Measurements from ENCODE around the gene SESN1. TPM values are rescaled to one million over a fixed set of nuclear protein-coding genes. Genes with fewer than 3 reads are reported as not detected.

Gene SESN1
- polyA plus RNA-seq, 1 experiment: 29.6 TPM

GRCh38 chr6:108942556-108943492 is 151.8 kb downstream of the SESN1 start:
- no peak for TF ChIP-seq CTCF (IDR thresholded peaks at IDR 0.05; ENCODE audit: low read depth, low read length)
- no peaks in the 10 kb centered on the region for H3K9me3 ChIP-seq (ENCODE audit: control insufficient read depth, insufficient read depth, low read length)
- no peak overlapping the region for H3K27ac ChIP-seq (ENCODE audit: low read depth, low read length)
- CTCF ChIA-PET: no interaction called here
- H3K4me3 ChIP-seq (ENCODE audit: low read depth, low read length): no peak overlapping the region
- no peaks in the 10 kb centered on the region for H3K27me3 ChIP-seq (ENCODE audit: control insufficient read depth, insufficient read depth, low read length)
- POLR2A ChIA-PET: no interaction called here
- no peak for DNase-seq (ENCODE audit: low read depth, low spot score)

GRCh38 chr6:108941859-108942258 is 152.8 kb downstream of the SESN1 start:
- TF ChIP-seq CTCF (IDR thresholded peaks at IDR 0.05; ENCODE audit: low read depth, low read length): no peak
- Histone ChIP-seq H3K4me3 (ENCODE audit: low read depth, low read length) (no peak overlapping the region), H3K27ac (ENCODE audit: low read depth, low read length) (no peak overlapping the region), H3K27me3 (ENCODE audit: control insufficient read depth, insufficient read depth, low read length) (no peaks in the 10 kb centered on the region), H3K9me3 (ENCODE audit: control insufficient read depth, insufficient read depth, low read length) (no peaks in the 10 kb centered on the region)
- CTCF ChIA-PET: no interaction called here
- POLR2A ChIA-PET: no interaction called here
- no peak for DNase-seq (ENCODE audit: low read depth, low spot score)

- CTCF ChIA-PET: no interaction called here
- Histone ChIP-seq H3K9me3 (ENCODE audit: control insufficient read depth, insufficient read depth, low read length) (no peaks in the 10 kb centered on the region), H3K4me3 (ENCODE audit: low read depth, low read length) (no peak overlapping the region), H3K27ac (ENCODE audit: low read depth, low read length) (no peak overlapping the region), H3K27me3 (ENCODE audit: control insufficient read depth, insufficient read depth, low read length) (no peaks in the 10 kb centered on the region)
- TF ChIP-seq CTCF (IDR thresholded peaks at IDR 0.05; ENCODE audit: low read depth, low read length): no peak
- DNase-seq (ENCODE audit: low read depth, low spot score): no peak
- POLR2A ChIA-PET: no interaction called here
These were observed 153.4 kb downstream of the SESN1 start for GRCh38 chr6:108941281-108941680.

- ChIA-PET CTCF (no interaction called here), POLR2A (no interaction called here)
- Histone ChIP-seq H3K27ac (ENCODE audit: low read depth, low read length) (no peak overlapping the region), H3K4me3 (ENCODE audit: low read depth, low read length) (no peak overlapping the region), H3K9me3 (ENCODE audit: control insufficient read depth, insufficient read depth, low read length) (no peaks in the 10 kb centered on the region), H3K27me3 (ENCODE audit: control insufficient read depth, insufficient read depth, low read length) (no peaks in the 10 kb centered on the region)
- no peak for DNase-seq (ENCODE audit: low read depth, low spot score)
- TF ChIP-seq CTCF (IDR thresholded peaks at IDR 0.05; ENCODE audit: low read depth, low read length): no peak
These were observed 153.9 kb downstream of the SESN1 start for GRCh38 chr6:108940741-108941140.

GRCh38 chr6:108937170-108937569 is 157.5 kb downstream of the SESN1 start:
- POLR2A ChIA-PET: no interaction called here
- H3K27ac ChIP-seq (ENCODE audit: low read depth, low read length): no peak overlapping the region
- no peak for DNase-seq (ENCODE audit: low read depth, low spot score)
- H3K4me3 ChIP-seq (ENCODE audit: low read depth, low read length): no peak overlapping the region
- TF ChIP-seq CTCF (IDR thresholded peaks at IDR 0.05; ENCODE audit: low read depth, low read length): no peak
- H3K27me3 ChIP-seq (ENCODE audit: control insufficient read depth, insufficient read depth, low read length): no peaks in the 10 kb centered on the region
- H3K9me3 ChIP-seq (ENCODE audit: control insufficient read depth, insufficient read depth, low read length): no peaks in the 10 kb centered on the region
- CTCF ChIA-PET: no interaction called here

Data from AG04450 (cell line).